Measurements from ENCODE around the gene RPIA. TPM values are rescaled to one million over a fixed set of nuclear protein-coding genes. Genes with fewer than 3 reads are reported as not detected.
A peak's percentile ranks its signal among the peaks of the same experiment; 100 is the strongest.

The RPIA gene
- total RNA-seq, 5 donors from 2014 or later (not counting 1 experiment from before 2014, with no cell fraction given), result 23.6 to 30.3 (median 24.0) TPM

DNA sequence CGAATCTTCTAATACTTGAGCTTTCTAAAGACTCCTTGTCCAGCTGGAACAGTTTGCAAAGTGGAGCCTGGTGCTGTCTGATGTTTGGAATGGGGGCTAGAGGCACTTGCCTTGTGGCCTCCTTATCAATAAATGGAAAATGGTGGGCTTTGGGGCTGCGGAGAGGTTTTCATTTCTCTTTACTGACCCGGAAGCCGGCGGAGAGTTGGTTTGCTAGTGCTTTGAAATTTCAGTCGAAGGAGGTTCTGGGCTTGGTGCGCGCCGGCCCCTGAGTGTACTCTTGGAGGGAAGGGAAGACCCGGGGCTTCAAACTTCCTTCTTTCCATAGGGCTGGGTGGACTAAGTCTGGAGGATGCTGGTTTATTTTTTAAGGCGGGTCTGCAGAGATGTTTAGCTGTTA, 714 bp downstream of the RPIA start:
- DNase-seq, result peak in 33 of 35 experiments; percentile 2 to 46 (median 15)
- WGBS (ENCODE audit: insufficient coverage), result no CpG with 5 or more reads among the region's 11 CpGs
- POLR2A ChIA-PET, result no interaction called here
- Histone ChIP-seq H3K36me3 (ENCODE audit: control insufficient read depth in 2 of 2, extremely low read depth in 1 of 2, insufficient read depth in 1 of 2, low read length in 1 of 2) (no peaks in the 10 kb centered on the region), H3K4me3 (ENCODE audit: control insufficient read depth in 1 of 2, extremely low read depth in 1 of 2, low read length in 1 of 2) (peak overlapping the region; percentile 70 to 99), H3K4me1 (ENCODE audit: control insufficient read depth in 1 of 2, extremely low read depth in 1 of 2, insufficient read depth in 2 of 2, low read length in 2 of 2) (peaks cover 22 to 29% of the 10 kb centered on the region in 2 experiments), H3K27me3 (replicated peaks in 1 of 2; ENCODE audit: control insufficient read depth in 2 of 2, extremely low read depth in 1 of 2, insufficient read depth in 2 of 2, low read length in 1 of 2) (no peaks in the 10 kb centered on the region), H3K9me3 (no peaks in the 10 kb centered on the region), H3K27ac (ENCODE audit: low read length) (peak overlapping the region; percentile 46)
- H3K4me1 Mint-ChIP-seq, result peaks cover 62 to 72% (median 68%) of the 10 kb centered on the region in 3 donors
- H3K4me3 Mint-ChIP-seq, result peak overlapping the region; percentile 93 to 96 (median 95)
- no peak for ATAC-seq (replicated peaks in 1 of 4)
- H3K27me3 Mint-ChIP-seq, result no peaks in the 10 kb centered on the region
- H3K9me3 Mint-ChIP-seq, result peaks cover 0 to 3% (median 0%) of the 10 kb centered on the region in 3 donors
- CTCF ChIA-PET, result interaction anchor here (0.7 to 1.6 kb wide), 5 partner anchors 10 to 64 kb away, joined by 3 to 4 read pairs (median 3); no protein-coding TSS in a partner anchor
- peak overlapping the region; percentile 75 to 87 for H3K27ac Mint-ChIP-seq
- H3K36me3 Mint-ChIP-seq, result peaks cover 5% of the 10 kb centered on the region

DNA sequence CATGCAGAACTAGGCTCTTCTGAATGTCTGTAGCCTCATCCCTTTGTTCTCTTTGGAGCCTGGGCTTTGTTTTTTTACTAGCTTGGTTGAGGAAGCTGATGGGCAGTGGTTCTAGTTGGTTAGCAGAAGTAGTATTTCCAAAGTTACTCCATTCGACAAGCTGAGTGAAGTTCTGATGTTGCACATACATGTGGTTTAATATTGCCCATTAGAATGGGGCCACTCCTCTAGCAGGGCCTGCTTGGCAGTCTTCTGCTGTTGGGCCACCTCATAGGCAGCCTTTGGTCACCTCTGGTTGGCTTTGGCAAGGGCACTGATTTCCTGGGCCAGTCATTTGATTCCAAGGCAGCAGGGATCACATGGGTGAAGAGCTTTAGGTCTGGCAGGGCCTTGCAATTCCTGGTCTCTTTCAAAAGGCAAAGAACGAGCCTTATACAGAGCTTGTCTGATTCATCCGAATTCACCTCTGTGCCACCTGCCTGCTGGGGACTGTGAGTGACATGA, 2.5 kb downstream of the RPIA start:
- H3K9me3 ChIP-seq, result no peaks in the 10 kb centered on the region
- ChIA-PET CTCF (interaction anchor here in 1 of 2 donors (1.5 to 1.9 kb wide), 2 partner anchors 22 to 66 kb away, joined by 6 read pairs; partner anchors contain the start of gene EIF2AK3), POLR2A (no interaction called here)
- peaks cover 73 to 86% (median 84%) of the 10 kb centered on the region in 3 donors for H3K4me1 Mint-ChIP-seq
- H3K4me3 ChIP-seq (ENCODE audit: control insufficient read depth in 1 of 2, extremely low read depth in 1 of 2, low read length in 1 of 2), result no peak overlapping the region
- no peaks in the 10 kb centered on the region for H3K27me3 Mint-ChIP-seq
- 100% methylated on average over 3 of the region's 3 CpGs for WGBS (ENCODE audit: insufficient coverage)
- H3K4me3 Mint-ChIP-seq, result peak overlapping the region in 2 of 3 donors; percentile 13 to 93
- H3K9me3 Mint-ChIP-seq, result no peaks in the 10 kb centered on the region
- no peak overlapping the region for H3K27ac Mint-ChIP-seq
- H3K27ac ChIP-seq (ENCODE audit: low read length), result no peak overlapping the region
- H3K27me3 ChIP-seq (replicated peaks in 1 of 2; ENCODE audit: control insufficient read depth in 2 of 2, extremely low read depth in 1 of 2, insufficient read depth in 2 of 2, low read length in 1 of 2), result no peaks in the 10 kb centered on the region
- DNase-seq (no peak), ATAC-seq (replicated peaks in 1 of 4) (no peak)
- peaks cover 27 to 36% of the 10 kb centered on the region in 2 experiments for H3K4me1 ChIP-seq (ENCODE audit: control insufficient read depth in 1 of 2, extremely low read depth in 1 of 2, insufficient read depth in 2 of 2, low read length in 2 of 2)
- H3K36me3 ChIP-seq (ENCODE audit: control insufficient read depth in 2 of 2, extremely low read depth in 1 of 2, insufficient read depth in 1 of 2, low read length in 1 of 2), result peaks cover 0 to 4% of the 10 kb centered on the region in 2 donors
- H3K36me3 Mint-ChIP-seq, result peaks cover 7% of the 10 kb centered on the region

GRCh38 chr2:88696611-88697010, 5.1 kb downstream of the RPIA start:
- Mint-ChIP-seq H3K27me3 (no peaks in the 10 kb centered on the region), H3K9me3 (no peaks in the 10 kb centered on the region), H3K27ac (peak overlapping the region; percentile 50 to 68), H3K4me3 (peak overlapping the region in 1 of 3 donors; percentile 44), H3K36me3 (peaks cover 25% of the 10 kb centered on the region), H3K4me1 (peaks cover 60 to 75% (median 65%) of the 10 kb centered on the region in 3 donors)
- WGBS (ENCODE audit: insufficient coverage), result no CpG with 5 or more reads among the region's 3 CpGs
- no peaks in the 10 kb centered on the region for H3K27me3 ChIP-seq (replicated peaks in 1 of 2; ENCODE audit: control insufficient read depth in 2 of 2, extremely low read depth in 1 of 2, insufficient read depth in 2 of 2, low read length in 1 of 2)
- no peak overlapping the region for H3K27ac ChIP-seq (ENCODE audit: low read length)
- DNase-seq (no peak), ATAC-seq (replicated peaks in 1 of 4) (no peak)
- peaks cover 21 to 25% of the 10 kb centered on the region in 2 experiments for H3K4me1 ChIP-seq (ENCODE audit: control insufficient read depth in 1 of 2, extremely low read depth in 1 of 2, insufficient read depth in 2 of 2, low read length in 2 of 2)
- no peak overlapping the region for H3K4me3 ChIP-seq (ENCODE audit: control insufficient read depth in 1 of 2, extremely low read depth in 1 of 2, low read length in 1 of 2)
- CTCF ChIA-PET, result no interaction called here
- H3K9me3 ChIP-seq, result no peaks in the 10 kb centered on the region
- H3K36me3 ChIP-seq (ENCODE audit: control insufficient read depth in 2 of 2, extremely low read depth in 1 of 2, insufficient read depth in 1 of 2, low read length in 1 of 2), result peaks cover 0 to 24% of the 10 kb centered on the region in 2 donors
- POLR2A ChIA-PET, result no interaction called here

- peak; percentile 68 to 91 (median 72) for ATAC-seq (replicated peaks in 1 of 4)
- CTCF ChIA-PET, result interaction anchor here in 1 of 2 donors (1.3 kb wide), 1 partner anchor 52 kb away, joined by 3 read pairs; no protein-coding TSS in a partner anchor
- peak overlapping the region; percentile 17 to 44 (median 42) for H3K4me3 Mint-ChIP-seq
These were observed 6.0 kb downstream of the RPIA start for GRCh38 chr2:88697370-88698026.

DNA sequence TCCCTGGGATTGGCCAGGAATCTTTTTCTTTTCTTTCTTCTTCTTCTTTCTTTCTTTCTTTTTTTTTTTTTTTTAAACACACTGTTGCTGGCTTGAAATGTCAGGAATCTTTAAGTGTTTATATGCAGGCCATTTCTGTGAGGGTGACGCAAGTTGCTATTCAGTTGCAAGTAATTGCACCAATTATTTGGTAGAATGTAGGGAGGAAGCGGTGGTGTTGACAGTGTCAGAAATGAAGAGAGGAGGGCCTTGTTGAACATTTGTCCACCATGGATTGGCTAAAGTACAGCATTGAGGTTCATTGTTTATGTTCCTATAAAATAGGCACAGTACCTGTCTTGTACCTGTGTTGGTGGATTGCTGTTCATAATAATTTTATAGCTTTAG, 6.5 kb downstream of the RPIA start:
- Mint-ChIP-seq H3K4me1 (peaks cover 48 to 63% (median 52%) of the 10 kb centered on the region in 3 donors), H3K4me3 (peak overlapping the region in 1 of 3 donors; percentile 44), H3K27me3 (no peaks in the 10 kb centered on the region), H3K36me3 (peaks cover 39% of the 10 kb centered on the region), H3K9me3 (no peaks in the 10 kb centered on the region), H3K27ac (peak overlapping the region; percentile 86 to 94)
- 96% methylated on average over 2 of the region's 2 CpGs for WGBS (ENCODE audit: insufficient coverage)
- ATAC-seq (replicated peaks in 1 of 4) (no peak), DNase-seq (no peak)
- peaks cover 0 to 29% of the 10 kb centered on the region in 2 donors for H3K36me3 ChIP-seq (ENCODE audit: control insufficient read depth in 2 of 2, extremely low read depth in 1 of 2, insufficient read depth in 1 of 2, low read length in 1 of 2)
- H3K4me3 ChIP-seq (ENCODE audit: control insufficient read depth in 1 of 2, extremely low read depth in 1 of 2, low read length in 1 of 2), result no peak overlapping the region
- ChIA-PET POLR2A (no interaction called here), CTCF (interaction anchor here in 1 of 2 donors (1.3 kb wide), 1 partner anchor 51 kb away, joined by 3 read pairs; no protein-coding TSS in a partner anchor)
- peaks cover 14 to 15% of the 10 kb centered on the region in 2 experiments for H3K4me1 ChIP-seq (ENCODE audit: control insufficient read depth in 1 of 2, extremely low read depth in 1 of 2, insufficient read depth in 2 of 2, low read length in 2 of 2)
- H3K27ac ChIP-seq (ENCODE audit: low read length), result peak overlapping the region; percentile 25
- no peaks in the 10 kb centered on the region for H3K27me3 ChIP-seq (replicated peaks in 1 of 2; ENCODE audit: control insufficient read depth in 2 of 2, extremely low read depth in 1 of 2, insufficient read depth in 2 of 2, low read length in 1 of 2)
- no peaks in the 10 kb centered on the region for H3K9me3 ChIP-seq

More at GRCh38 chr2:88697370-88698026, 6.0 kb downstream of the RPIA start:
- Histone ChIP-seq H3K4me3 (ENCODE audit: control insufficient read depth in 1 of 2, extremely low read depth in 1 of 2, low read length in 1 of 2) (no peak overlapping the region), H3K4me1 (ENCODE audit: control insufficient read depth in 1 of 2, extremely low read depth in 1 of 2, insufficient read depth in 2 of 2, low read length in 2 of 2) (peaks cover 18 to 19% of the 10 kb centered on the region in 2 experiments), H3K9me3 (no peaks in the 10 kb centered on the region), H3K27ac (ENCODE audit: low read length) (peak overlapping the region; percentile 25), H3K36me3 (ENCODE audit: control insufficient read depth in 2 of 2, extremely low read depth in 1 of 2, insufficient read depth in 1 of 2, low read length in 1 of 2) (peaks cover 0 to 24% of the 10 kb centered on the region in 2 donors), H3K27me3 (replicated peaks in 1 of 2; ENCODE audit: control insufficient read depth in 2 of 2, extremely low read depth in 1 of 2, insufficient read depth in 2 of 2, low read length in 1 of 2) (no peaks in the 10 kb centered on the region)
- H3K4me1 Mint-ChIP-seq, result peaks cover 54 to 69% (median 58%) of the 10 kb centered on the region in 3 donors
- POLR2A ChIA-PET, result no interaction called here
- H3K36me3 Mint-ChIP-seq, result peaks cover 34% of the 10 kb centered on the region
- WGBS (ENCODE audit: insufficient coverage), result 17% methylated on average over 2 of the region's 3 CpGs
- no peaks in the 10 kb centered on the region for H3K9me3 Mint-ChIP-seq
- H3K27me3 Mint-ChIP-seq, result no peaks in the 10 kb centered on the region
- DNase-seq, result peak in 10 of 35 experiments; percentile 2 to 38 (median 6)
- peak overlapping the region; percentile 86 to 94 for H3K27ac Mint-ChIP-seq

DNA sequence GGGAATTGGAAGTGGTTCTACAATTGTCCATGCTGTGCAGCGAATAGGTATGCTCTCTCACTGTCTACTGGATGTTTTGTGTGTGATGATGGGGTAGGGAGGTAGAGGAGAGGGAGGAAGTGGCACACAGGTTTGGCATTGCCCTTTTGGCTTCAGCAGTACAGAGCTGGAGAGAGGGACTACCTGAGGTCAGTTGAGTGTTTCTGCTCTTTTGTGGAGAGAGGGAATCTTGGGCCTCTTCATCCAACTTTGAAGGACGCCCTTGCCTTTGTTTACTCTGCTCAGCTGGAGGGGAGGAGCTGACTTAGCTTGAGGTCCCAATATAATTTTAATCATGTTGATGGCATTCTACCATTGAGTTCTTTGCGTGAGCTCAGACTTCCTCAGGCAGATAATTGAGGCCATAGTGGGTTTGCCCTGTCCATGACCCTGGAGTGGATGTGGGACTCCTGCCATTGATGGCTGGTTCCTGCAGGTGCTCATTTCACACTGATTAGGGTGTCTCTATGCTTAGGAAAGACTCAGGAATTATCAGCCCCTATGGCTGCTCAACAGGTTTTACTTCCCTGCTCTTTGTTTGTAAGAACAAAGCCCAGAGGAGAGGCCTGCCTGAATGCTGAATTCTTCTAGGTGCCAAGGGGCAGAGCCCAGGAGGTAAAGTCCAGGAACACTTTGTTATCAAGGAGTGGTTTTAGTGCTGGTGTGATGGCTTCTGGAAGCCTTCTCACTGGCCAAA, 7.2 kb downstream of the RPIA start:
- Mint-ChIP-seq H3K27me3 (no peaks in the 10 kb centered on the region), H3K4me3 (no peak overlapping the region), H3K27ac (no peak overlapping the region), H3K9me3 (no peaks in the 10 kb centered on the region), H3K4me1 (peaks cover 42 to 57% (median 46%) of the 10 kb centered on the region in 3 donors), H3K36me3 (peaks cover 44% of the 10 kb centered on the region)
- no peak for ATAC-seq (replicated peaks in 1 of 4)
- Histone ChIP-seq H3K36me3 (ENCODE audit: control insufficient read depth in 2 of 2, extremely low read depth in 1 of 2, insufficient read depth in 1 of 2, low read length in 1 of 2) (peaks cover 0 to 34% of the 10 kb centered on the region in 2 donors), H3K9me3 (no peaks in the 10 kb centered on the region), H3K4me3 (ENCODE audit: control insufficient read depth in 1 of 2, extremely low read depth in 1 of 2, low read length in 1 of 2) (no peak overlapping the region), H3K27ac (ENCODE audit: low read length) (no peak overlapping the region), H3K27me3 (replicated peaks in 1 of 2; ENCODE audit: control insufficient read depth in 2 of 2, extremely low read depth in 1 of 2, insufficient read depth in 2 of 2, low read length in 1 of 2) (no peaks in the 10 kb centered on the region), H3K4me1 (ENCODE audit: control insufficient read depth in 1 of 2, extremely low read depth in 1 of 2, insufficient read depth in 2 of 2, low read length in 2 of 2) (peaks cover 13% of the 10 kb centered on the region in 2 experiments)
- ChIA-PET POLR2A (no interaction called here), CTCF (interaction anchor here in 1 of 2 donors (1.3 kb wide), 1 partner anchor 51 kb away, joined by 3 read pairs; no protein-coding TSS in a partner anchor)
- 93% methylated on average over 2 of the region's 3 CpGs for WGBS (ENCODE audit: insufficient coverage)
- no peak for DNase-seq
